Endodermal cell (in vitro differentiated cells): ENCODE results near the gene CLIC3. TPM values are rescaled to one million over a fixed set of nuclear protein-coding genes. Genes with fewer than 3 reads are reported as not detected.
"Not testable (repeated sequence)": the region's sequence is repeated elsewhere in the genome, so short reads cannot be mapped to it uniquely, and the experiment has no call there.

Experiments used
- DNase-seq: peaks from one replicate; pipeline ENCODE4 v3.0.0-alpha.2; 2017
- H3K27ac ChIP-seq: 2 replicates; pipeline ENCODE4 v1.5.1; 2013; ENCODE audit warnings: mild to moderate bottlenecking, low read depth, low read length, moderate library complexity
- H3K27me3 ChIP-seq: 2 replicates; pipeline ENCODE4 v1.6.1; 2013; ENCODE audit warnings: mild to moderate bottlenecking, low read length, moderate library complexity; ENCODE audit not compliant: insufficient read depth, control insufficient read depth, poor library complexity, severe bottlenecking
- H3K36me3 ChIP-seq: 2 replicates; pipeline ENCODE4 v1.7.0; 2013; ENCODE audit warnings: mild to moderate bottlenecking, low read length, moderate library complexity; ENCODE audit not compliant: control insufficient read depth, insufficient read depth
- H3K4me1 ChIP-seq: one replicate; pipeline ENCODE4 v1.7.0; 2013; ENCODE audit warnings: low read length; ENCODE audit not compliant: control insufficient read depth, insufficient read depth
- H3K4me3 ChIP-seq: 2 replicates; pipeline ENCODE4 v1.5.1; 2013; ENCODE audit warnings: mild to moderate bottlenecking, low read length, moderate library complexity
- H3K9ac ChIP-seq: 2 replicates; pipeline ENCODE4 v1.6.1; 2013; ENCODE audit warnings: mild to moderate bottlenecking, low read length, moderate library complexity; ENCODE audit not compliant: poor library complexity, severe bottlenecking; ENCODE audit errors: extremely low read depth
- H3K9me3 ChIP-seq: 2 replicates; pipeline ENCODE4 v1.6.1; 2013; ENCODE audit warnings: mild to moderate bottlenecking, low read length, moderate library complexity; ENCODE audit not compliant: control insufficient read depth
- H3K27ac Mint-ChIP-seq: 2 replicates; pipeline ENCODE4 v1.8.0; 2020; ENCODE audit warnings: mixed read lengths
- H3K27me3 Mint-ChIP-seq: 2 replicates; pipeline ENCODE4 v1.8.0; 2021; ENCODE audit warnings: mild to moderate bottlenecking, mixed read lengths; ENCODE audit not compliant: insufficient read depth
- H3K36me3 Mint-ChIP-seq: 2 replicates; pipeline ENCODE4 v1.8.0; 2020; ENCODE audit warnings: low read depth, mixed read lengths
- H3K4me1 Mint-ChIP-seq: 2 replicates; pipeline ENCODE4 v1.8.0; 2020; ENCODE audit warnings: mixed read lengths
- H3K4me3 Mint-ChIP-seq: 2 replicates; pipeline ENCODE4 v1.8.0; 2020; ENCODE audit warnings: mild to moderate bottlenecking, moderate library complexity, mixed read lengths
- H3K9me3 Mint-ChIP-seq: 2 replicates; pipeline ENCODE4 v1.8.0; 2020; ENCODE audit warnings: mild to moderate bottlenecking, mixed read lengths
- CTCF ChIP-seq: fragments of 200-600 bp; sonication (generic); conservative IDR thresholded peaks from 2 replicates; pipeline ENCODE4 v1.5.0; 2021; ENCODE audit warnings: antibody characterized with exemption, mild to moderate bottlenecking
- WGBS, 2 experiments: methylation state at CpG; one replicate each; pipeline versions ENCODE4 v1.1.5 to v1.1.7; 2013; ENCODE audit warnings: missing lambda C conversion rate in 2 of 2, mixed read lengths in 1 of 2; ENCODE audit not compliant: insufficient coverage in 1 of 2, insufficient read length in 1 of 2; 5-methylcytosine and 5-hydroxymethylcytosine counted together
- total RNA-seq, 2 donors: library from RNA; stranded (reverse); fragmentation: NEBNext Ultra II Directional in 1 of 2; extraction: Animal tissue kit (Norgen Biotek cat#: 25700) in 1 of 2; gene quantifications; 2 replicates in 1 of 2; 3 replicates in 1 of 2; pipeline ENCODE4 v1.2.1, GENCODE V29; 2021

Gene CLIC3
- total RNA-seq, 2 donors from 2014 or later, result 0.46 TPM; not detected in 1

GRCh38 chr9:137034039-137034708 lies 37.8 kb upstream of the CLIC3 start:
- Mint-ChIP-seq H3K36me3 (peaks cover 11% of the 10 kb centered on the region), H3K4me1 (no peaks in the 10 kb centered on the region), H3K9me3 (no peaks in the 10 kb centered on the region), H3K27me3 (peaks cover 6% of the 10 kb centered on the region), H3K27ac (no peak overlapping the region), H3K4me3 (no peak overlapping the region)
- 80 to 85% methylated on average over 2 to 13 of the region's 15 CpGs for WGBS, 2 experiments
- H3K4me3 ChIP-seq, result no peak overlapping the region
- no peaks in the 10 kb centered on the region for H3K4me1 ChIP-seq
- no peak overlapping the region for H3K9ac ChIP-seq
- no peak for DNase-seq
- peaks cover 4% of the 10 kb centered on the region for H3K27me3 ChIP-seq
- H3K27ac ChIP-seq, result no peak overlapping the region
- peaks cover 7% of the 10 kb centered on the region for H3K36me3 ChIP-seq
- H3K9me3 ChIP-seq, result no peaks in the 10 kb centered on the region
- TF ChIP-seq CTCF, result no peak

- H3K27ac ChIP-seq, H3K27ac Mint-ChIP-seq, H3K4me1 Mint-ChIP-seq, H3K36me3 Mint-ChIP-seq, H3K36me3 ChIP-seq, H3K9ac ChIP-seq, H3K4me3 ChIP-seq, H3K4me3 Mint-ChIP-seq, H3K4me1 ChIP-seq, H3K9me3 Mint-ChIP-seq, DNase-seq, H3K9me3 ChIP-seq, H3K27me3 Mint-ChIP-seq: not testable (repeated sequence)
- 92 to 95% methylated on average over 3 to 5 of the region's 5 CpGs for WGBS, 2 experiments
- peaks cover 11% of the 10 kb centered on the region for H3K27me3 ChIP-seq
Observed at GRCh38 chr9:137033481-137033880, 37.1 kb upstream of the CLIC3 start.

- 93 to 94% methylated on average over 5 to 10 of the region's 10 CpGs for WGBS, 2 experiments
- Histone ChIP-seq H3K4me1 (no peaks in the 10 kb centered on the region), H3K4me3 (no peak overlapping the region), H3K9me3 (no peaks in the 10 kb centered on the region), H3K27me3 (peaks cover 12% of the 10 kb centered on the region), H3K9ac (no peak overlapping the region), H3K27ac (no peak overlapping the region), H3K36me3 (no peaks in the 10 kb centered on the region)
- H3K4me3 Mint-ChIP-seq, result no peak overlapping the region
- peaks cover 10% of the 10 kb centered on the region for H3K27me3 Mint-ChIP-seq
- H3K4me1 Mint-ChIP-seq, result no peaks in the 10 kb centered on the region
- peaks cover 4% of the 10 kb centered on the region for H3K36me3 Mint-ChIP-seq
- DNase-seq, result no peak
- no peak for TF ChIP-seq CTCF
- no peaks in the 10 kb centered on the region for H3K9me3 Mint-ChIP-seq
- no peak overlapping the region for H3K27ac Mint-ChIP-seq
Observed at GRCh38 chr9:137032858-137033257, 36.5 kb upstream of the CLIC3 start.
